NB4 (cell line): Measurements from ENCODE around the gene CERKL.

Source experiments
- POLR2A ChIP-seq: IDR thresholded peaks from 2 replicates; pipeline ENCODE4 v1.6.1; 2011; ENCODE audit warnings: mild to moderate bottlenecking; ENCODE audit not compliant: insufficient read length; ENCODE audit errors: extremely low read depth
- TF ChIP-seq, protein P1 (sequence below): IDR thresholded peaks from one replicate; pipeline ENCODE4 v1.5.1; 2012; ENCODE audit warnings: low read depth, low read length

DNA sequence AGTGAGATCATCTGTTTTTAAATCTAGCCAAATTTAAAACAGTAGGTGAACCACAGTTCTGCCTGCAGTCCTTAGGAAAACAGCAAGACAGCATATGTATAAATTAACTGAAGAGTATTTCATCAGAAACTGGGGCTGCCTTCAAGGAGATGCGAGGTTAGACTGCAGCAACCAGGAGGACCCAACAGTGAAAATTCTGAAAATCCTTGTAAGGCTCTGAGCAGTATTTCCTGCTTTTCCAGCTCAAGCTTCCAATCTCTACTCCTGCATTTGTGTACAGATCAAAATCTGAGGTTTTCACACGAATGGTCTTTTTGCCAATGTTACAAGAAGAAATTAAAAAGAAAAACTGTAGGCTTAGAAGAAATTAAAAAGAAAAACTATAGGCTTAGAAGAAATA is 43.7 kb downstream of the CERKL start:
- TF ChIP-seq, protein P1, sequence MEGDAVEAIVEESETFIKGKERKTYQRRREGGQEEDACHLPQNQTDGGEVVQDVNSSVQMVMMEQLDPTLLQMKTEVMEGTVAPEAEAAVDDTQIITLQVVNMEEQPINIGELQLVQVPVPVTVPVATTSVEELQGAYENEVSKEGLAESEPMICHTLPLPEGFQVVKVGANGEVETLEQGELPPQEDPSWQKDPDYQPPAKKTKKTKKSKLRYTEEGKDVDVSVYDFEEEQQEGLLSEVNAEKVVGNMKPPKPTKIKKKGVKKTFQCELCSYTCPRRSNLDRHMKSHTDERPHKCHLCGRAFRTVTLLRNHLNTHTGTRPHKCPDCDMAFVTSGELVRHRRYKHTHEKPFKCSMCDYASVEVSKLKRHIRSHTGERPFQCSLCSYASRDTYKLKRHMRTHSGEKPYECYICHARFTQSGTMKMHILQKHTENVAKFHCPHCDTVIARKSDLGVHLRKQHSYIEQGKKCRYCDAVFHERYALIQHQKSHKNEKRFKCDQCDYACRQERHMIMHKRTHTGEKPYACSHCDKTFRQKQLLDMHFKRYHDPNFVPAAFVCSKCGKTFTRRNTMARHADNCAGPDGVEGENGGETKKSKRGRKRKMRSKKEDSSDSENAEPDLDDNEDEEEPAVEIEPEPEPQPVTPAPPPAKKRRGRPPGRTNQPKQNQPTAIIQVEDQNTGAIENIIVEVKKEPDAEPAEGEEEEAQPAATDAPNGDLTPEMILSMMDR: no peak
- no peak for TF ChIP-seq POLR2A
